WI38 (cell line): ENCODE results near the gene EFCAB8.

ENCODE experiments used
- H3K4me3 ChIP-seq: 2 replicates; pipeline ENCODE4 v1.5.1; 2011; ENCODE audit warnings: low read depth, mild to moderate bottlenecking, control low read depth, low read length
- CTCF ChIP-seq: IDR thresholded peaks from 2 replicates; pipeline ENCODE4 v1.5.1; 2012; ENCODE audit warnings: low read depth, mild to moderate bottlenecking, control low read depth, low read length

Gene EFCAB8

GRCh38 chr20:32965115-32965514 lies 106.4 kb downstream of the EFCAB8 start:
- no peak for TF ChIP-seq CTCF

GRCh38 chr20:32965581-32966373 lies 107.1 kb downstream of the EFCAB8 start:
- H3K4me3 ChIP-seq = no peak overlapping the region
- TF ChIP-seq CTCF = no peak

More at GRCh38 chr20:32965115-32965514, 106.4 kb downstream of the EFCAB8 start:
- no peak overlapping the region for H3K4me3 ChIP-seq

GRCh38 chr20:32966382-32966781 lies 107.7 kb downstream of the EFCAB8 start:
- H3K4me3 ChIP-seq = no peak overlapping the region

GRCh38 chr20:32966881-32967781 lies 108.4 kb downstream of the EFCAB8 start:
- no peak for TF ChIP-seq CTCF

More at GRCh38 chr20:32966382-32966781, 107.7 kb downstream of the EFCAB8 start:
- no peak for TF ChIP-seq CTCF

GRCh38 chr20:32967961-32968457 lies 109.3 kb downstream of the EFCAB8 start:
- no peak overlapping the region for H3K4me3 ChIP-seq
- TF ChIP-seq CTCF = no peak

More at GRCh38 chr20:32966881-32967781, 108.4 kb downstream of the EFCAB8 start:
- no peak overlapping the region for H3K4me3 ChIP-seq

- TF ChIP-seq CTCF = no peak
- no peak overlapping the region for H3K4me3 ChIP-seq
Observed at GRCh38 chr20:32968478-32969241, 109.9 kb downstream of the EFCAB8 start.
